OCI-LY7 (cell line): Measurements from ENCODE around the gene MAP3K19. TPM values are rescaled to one million over a fixed set of nuclear protein-coding genes. Genes with fewer than 3 reads are reported as not detected.

ENCODE experiments used
- BruUV-seq: library from RNA; stranded (reverse); fragments of 400-500 nt; replicated peaks from 2 replicates; lab custom pipeline; 2021; lab: Mats Ljungman, UMichigan
- CTCF ChIA-PET: fragments of 300-600 bp; sonication (Branson Sonifier 250); formaldehyde crosslinking; loops from one replicate; lab custom pipeline; 2022; ENCODE audit warnings: antibody characterized with exemption; ENCODE audit not compliant: unreplicated experiment; lab: Charles Lee
- POLR2A ChIA-PET: fragments of 300-600 bp; sonication (Branson Sonifier 250); formaldehyde crosslinking; loops from one replicate; lab custom pipeline; 2022; ENCODE audit warnings: antibody characterized with exemption; lab: Charles Lee
- DNase-seq: peaks from one replicate; pipeline ENCODE4 v3.0.0-alpha.2; 2015; ENCODE audit warnings: low spot score
- H2AFZ ChIP-seq: fragments of 200-600 bp; sonication (generic), shearing (Covaris generic); 2 replicates; pipeline ENCODE4 v1.6.1; 2014; ENCODE audit warnings: mild to moderate bottlenecking, antibody characterized with exemption, low read length, moderate library complexity
- H3K27ac ChIP-seq: fragments of 200-600 bp; sonication (generic); 2 replicates; pipeline ENCODE4 v1.5.1; 2014; ENCODE audit warnings: mixed run types, low read depth, mild to moderate bottlenecking, moderate library complexity, low read length, inconsistent platforms; ENCODE audit not compliant: poor library complexity, severe bottlenecking
- H3K36me3 ChIP-seq: fragments of 200-600 bp; sonication (generic); 2 replicates; pipeline ENCODE4 v1.6.1; 2014; ENCODE audit warnings: mild to moderate bottlenecking, antibody characterized with exemption, low read length, moderate library complexity, mixed read lengths; ENCODE audit not compliant: insufficient read depth
- H3K4me1 ChIP-seq: fragments of 200-600 bp; sonication (generic); 2 replicates; pipeline ENCODE4 v1.5.1; 2014; ENCODE audit warnings: mild to moderate bottlenecking, low read length; ENCODE audit not compliant: insufficient read depth, poor library complexity, severe bottlenecking
- H3K4me2 ChIP-seq: fragments of 200-600 bp; sonication (generic); 2 replicates; pipeline ENCODE4 v1.6.1; 2014; ENCODE audit warnings: mild to moderate bottlenecking, low read length
- H3K4me3 ChIP-seq: fragments of 200-600 bp; sonication (generic); 2 replicates; pipeline ENCODE4 v1.5.1; 2014; ENCODE audit warnings: mild to moderate bottlenecking, low read depth, low read length; ENCODE audit not compliant: poor library complexity, severe bottlenecking
- H3K79me2 ChIP-seq: fragments of 200-600 bp; sonication (generic); 2 replicates; pipeline ENCODE4 v1.6.1; 2016; ENCODE audit warnings: low read depth, mild to moderate bottlenecking, low read length, moderate library complexity, mixed read lengths; ENCODE audit not compliant: insufficient read depth
- H3K9me2 ChIP-seq: fragments of 200-600 bp; sonication (generic); 2 replicates; pipeline ENCODE4 v1.6.1; 2016; ENCODE audit warnings: mild to moderate bottlenecking, low read length, mixed read lengths; ENCODE audit not compliant: insufficient read depth
- H3K9me3 ChIP-seq: fragments of 200-600 bp; sonication (generic); 2 replicates; pipeline ENCODE4 v1.6.1; 2014; ENCODE audit warnings: mild to moderate bottlenecking, mixed run types, low read length, mixed read lengths
- H4K20me1 ChIP-seq: fragments of 200-600 bp; sonication (generic); 2 replicates; pipeline ENCODE4 v1.6.1; 2014; ENCODE audit warnings: mild to moderate bottlenecking, antibody characterized with exemption, low read length, moderate library complexity, mixed read lengths; ENCODE audit not compliant: insufficient read depth
- CTCF ChIP-seq: fragments of 200-600 bp; sonication (generic); conservative IDR thresholded peaks from 2 replicates; pipeline ENCODE4 v1.5.1; 2014; ENCODE audit warnings: mild to moderate bottlenecking, antibody characterized with exemption, low read length, moderate library complexity, mixed read lengths
- EZH2phosphoT487 ChIP-seq: fragments of 200-600 bp; sonication (generic); IDR thresholded peaks from 2 replicates; pipeline ENCODE4 v1.6.1; 2018; ENCODE audit warnings: low read depth, borderline replicate concordance, mild to moderate bottlenecking, mixed run types, antibody characterized with exemption, low read length, moderate library complexity, mixed read lengths
- intact Hi-C: fragments of 100-400 bp; cut with micrococcal nuclease; formaldehyde crosslinking; loops from one replicate; pipeline ENCODE4 v1.10.0; 2022; ENCODE audit not compliant: unreplicated experiment
- total RNA-seq, 2 experiments: library from RNA; depleted of rRNA in 1 of 2; stranded (reverse); fragments of >200 nt in 1 of 2; shearing (Covaris generic) in 1 of 2; gene quantifications; 2 replicates each; pipeline ENCODE4 v1.2.3, GENCODE V29; 2014 to 2022

MAP3K19 gene
- total RNA-seq, 2 experiments from 2014 or later, result not detected

GRCh38 chr2:135095591-135095990, 48.3 kb upstream of the MAP3K19 start:
- no peak for TF ChIP-seq CTCF
- TF ChIP-seq EZH2phosphoT487, result no peak
- H3K4me2 ChIP-seq, result no peak overlapping the region
- DNase-seq, result no peak
- intact Hi-C loops, result no loop called here
- no peaks in the 10 kb centered on the region for H3K9me2 ChIP-seq
- no peaks in the 10 kb centered on the region for H4K20me1 ChIP-seq
- ChIA-PET POLR2A (no interaction called here), CTCF (no interaction called here)
- peaks cover 54% of the 10 kb centered on the region for H3K36me3 ChIP-seq
- no peak overlapping the region for H3K4me3 ChIP-seq
- no peaks in the 10 kb centered on the region for H3K9me3 ChIP-seq
- H2AFZ ChIP-seq, result no peak overlapping the region
- no peaks in the 10 kb centered on the region for H3K4me1 ChIP-seq
- peaks cover 4% of the 10 kb centered on the region; the same call in 1 of the 2 replicates for H3K79me2 ChIP-seq
- no TSS peak for BruUV-seq
- H3K27ac ChIP-seq, result no peak overlapping the region

GRCh38 chr2:135094508-135094907, 47.3 kb upstream of the MAP3K19 start:
- Histone ChIP-seq H3K79me2 (peaks cover 13% of the 10 kb centered on the region; the same call in 1 of the 2 replicates), H3K9me3 (no peaks in the 10 kb centered on the region), H4K20me1 (no peaks in the 10 kb centered on the region), H2AFZ (no peak overlapping the region), H3K4me1 (no peaks in the 10 kb centered on the region), H3K4me2 (no peak overlapping the region), H3K27ac (no peak overlapping the region), H3K36me3 (peaks cover 52% of the 10 kb centered on the region), H3K9me2 (no peaks in the 10 kb centered on the region), H3K4me3 (no peak overlapping the region)
- ChIA-PET CTCF (no interaction called here), POLR2A (no interaction called here)
- DNase-seq, result no peak
- TF ChIP-seq CTCF (no peak), EZH2phosphoT487 (no peak)
- intact Hi-C loops, result no loop called here
- BruUV-seq, result no TSS peak

GRCh38 chr2:135093670-135094330, 46.6 kb upstream of the MAP3K19 start:
- Histone ChIP-seq H3K9me3 (no peaks in the 10 kb centered on the region), H3K79me2 (peaks cover 13% of the 10 kb centered on the region; the same call in 1 of the 2 replicates), H4K20me1 (no peaks in the 10 kb centered on the region), H2AFZ (no peak overlapping the region), H3K4me1 (no peaks in the 10 kb centered on the region), H3K36me3 (peaks cover 52% of the 10 kb centered on the region), H3K4me2 (no peak overlapping the region), H3K4me3 (no peak overlapping the region), H3K27ac (no peak overlapping the region), H3K9me2 (no peaks in the 10 kb centered on the region)
- intact Hi-C loops, result no loop called here
- ChIA-PET POLR2A (interaction anchor here (1.1 to 1.3 kb wide), 2 partner anchors 11 to 42 kb away, joined by 3 to 4 read pairs; partner anchors contain the start of gene RAB3GAP1), CTCF (no interaction called here)
- no peak for DNase-seq
- TF ChIP-seq EZH2phosphoT487 (no peak), CTCF (no peak)
- no TSS peak for BruUV-seq
